Caco-2 (cell line): Measurements from ENCODE around the gene MYO16. TPM values are rescaled to one million over a fixed set of nuclear protein-coding genes. Genes with fewer than 3 reads are reported as not detected.

Experiments
- BruUV-seq: library from RNA; stranded (reverse); fragments of 400-500 nt; replicated peaks from 2 replicates; lab custom pipeline; 2021; lab: Mats Ljungman, UMichigan
- CTCF ChIA-PET: fragments of 300-600 bp; sonication (Branson Sonifier 250); formaldehyde crosslinking; loops from one replicate; lab custom pipeline; 2022; ENCODE audit warnings: antibody characterized with exemption; lab: Charles Lee
- POLR2A ChIA-PET: fragments of 300-600 bp; sonication (Branson Sonifier 250); formaldehyde crosslinking; loops from one replicate; lab custom pipeline; 2022; ENCODE audit warnings: antibody characterized with exemption; lab: Charles Lee
- DNase-seq, 2 experiments: peaks; one replicate each; pipeline versions ENCODE4 v3.0.0 to v3.0.0-alpha.2; 2020 to 2022
- H3K27me3 ChIP-seq: replicated peaks from 2 replicates; pipeline ENCODE4 v1.6.0; 2011; ENCODE audit warnings: low read length; ENCODE audit not compliant: control insufficient read depth, insufficient read depth
- H3K36me3 ChIP-seq: 2 replicates; pipeline ENCODE4 v1.5.1; 2011; ENCODE audit warnings: low read length; ENCODE audit not compliant: control insufficient read depth, insufficient read depth
- H3K4me1 ChIP-seq: fragments of 250-450 bp; sonication (Bioruptor Pico); 2 replicates; pipeline ENCODE4 v1.5.1; 2020; ENCODE audit warnings: mild to moderate bottlenecking
- H3K4me3 ChIP-seq: 2 replicates; pipeline ENCODE4 v1.5.1; 2011; ENCODE audit warnings: low read depth, mild to moderate bottlenecking, control low read depth, low read length
- H3K9me3 ChIP-seq: fragments of 250-450 bp; sonication (Bioruptor Pico); 2 replicates; pipeline ENCODE4 v1.5.1; 2020; ENCODE audit warnings: mild to moderate bottlenecking, moderate library complexity
- H3K27ac Mint-ChIP-seq: one replicate; pipeline ENCODE4 v1.8.0; 2022; ENCODE audit warnings: mixed read lengths; ENCODE audit not compliant: unreplicated experiment
- H3K27me3 Mint-ChIP-seq: one replicate; pipeline ENCODE4 v1.8.0; 2022; ENCODE audit warnings: mixed read lengths; ENCODE audit not compliant: insufficient read depth, unreplicated experiment
- H3K36me3 Mint-ChIP-seq: one replicate; pipeline ENCODE4 v1.8.0; 2022; ENCODE audit warnings: mild to moderate bottlenecking, mixed read lengths; ENCODE audit not compliant: insufficient read depth, unreplicated experiment
- H3K4me1 Mint-ChIP-seq: one replicate; pipeline ENCODE4 v1.8.0; 2022; ENCODE audit warnings: low read depth, mixed read lengths; ENCODE audit not compliant: unreplicated experiment
- H3K4me3 Mint-ChIP-seq: one replicate; pipeline ENCODE4 v1.8.0; 2022; ENCODE audit warnings: mild to moderate bottlenecking, moderate library complexity, mixed read lengths; ENCODE audit not compliant: unreplicated experiment
- H3K9me3 Mint-ChIP-seq: one replicate; pipeline ENCODE4 v1.8.0; 2022; ENCODE audit warnings: mixed read lengths; ENCODE audit not compliant: unreplicated experiment
- CTCF ChIP-seq, 2 experiments: fragments of 200-600 bp in 1 of 2; IDR thresholded peaks; 1 replicate in 1 of 2; 2 replicates in 1 of 2; pipeline versions ENCODE4 v1.5.1 to v1.8.0; 2011 to 2022; ENCODE audit warnings: antibody characterized with exemption in 1 of 2, control low read depth in 1 of 2, inconsistent platforms in 1 of 2, low read depth in 1 of 2, low read length in 1 of 2, mild to moderate bottlenecking in 1 of 2, moderate library complexity in 1 of 2; ENCODE audit not compliant: insufficient read depth in 1 of 2, severe bottlenecking in 1 of 2, unreplicated experiment in 1 of 2
- intact Hi-C: fragments of 100-400 bp; cut with micrococcal nuclease; formaldehyde crosslinking; loops from one replicate; pipeline ENCODE4 v1.10.0; 2022; ENCODE audit not compliant: unreplicated experiment
- total RNA-seq: library from RNA; stranded (reverse); gene quantifications from 2 replicates; pipeline ENCODE4 v1.2.3, GENCODE V29; 2022

Gene MYO16
- total RNA-seq, 1 experiment from 2014 or later: not detected

- no TSS peak for BruUV-seq
- peaks cover 10% of the 10 kb centered on the region for H3K9me3 Mint-ChIP-seq
- Histone ChIP-seq H3K36me3 (no peaks in the 10 kb centered on the region), H3K27me3 (no peaks in the 10 kb centered on the region), H3K9me3 (no peaks in the 10 kb centered on the region), H3K4me3 (no peak overlapping the region), H3K4me1 (no peaks in the 10 kb centered on the region)
- H3K36me3 Mint-ChIP-seq: no peaks in the 10 kb centered on the region
- no peak for DNase-seq
- H3K4me3 Mint-ChIP-seq: no peak overlapping the region
- ChIA-PET POLR2A (no interaction called here), CTCF (interaction anchor here (0.6 kb wide), 1 partner anchor 23 kb away, joined by 3 read pairs; no protein-coding TSS in a partner anchor)
- H3K4me1 Mint-ChIP-seq: no peaks in the 10 kb centered on the region
- no peak for TF ChIP-seq CTCF (IDR thresholded peaks at IDR 0.05; ENCODE audit: insufficient read depth in 1 of 2, low read depth in 1 of 2, low read length in 1 of 2, severe bottlenecking in 1 of 2, unreplicated experiment in 1 of 2)
- H3K27me3 Mint-ChIP-seq: peaks cover 9% of the 10 kb centered on the region
- H3K27ac Mint-ChIP-seq: no peak overlapping the region
- intact Hi-C loops: no loop called here
Measured at GRCh38 chr13:108938155-108938554, 308.7 kb downstream of the MYO16 start.

GRCh38 chr13:108940121-108940520, 310.7 kb downstream of the MYO16 start:
- Mint-ChIP-seq H3K9me3 (peaks cover 10% of the 10 kb centered on the region), H3K36me3 (no peaks in the 10 kb centered on the region), H3K4me1 (no peaks in the 10 kb centered on the region), H3K27ac (no peak overlapping the region), H3K27me3 (peaks cover 9% of the 10 kb centered on the region), H3K4me3 (no peak overlapping the region)
- intact Hi-C loops: no loop called here
- no peak for TF ChIP-seq CTCF (IDR thresholded peaks at IDR 0.05; ENCODE audit: insufficient read depth in 1 of 2, low read depth in 1 of 2, low read length in 1 of 2, severe bottlenecking in 1 of 2, unreplicated experiment in 1 of 2)
- no peaks in the 10 kb centered on the region for H3K36me3 ChIP-seq
- H3K27me3 ChIP-seq: no peaks in the 10 kb centered on the region
- no peak overlapping the region for H3K4me3 ChIP-seq
- H3K4me1 ChIP-seq: peaks cover 5% of the 10 kb centered on the region; the same call in 1 of the 2 replicates
- no peaks in the 10 kb centered on the region for H3K9me3 ChIP-seq
- DNase-seq: no peak
- ChIA-PET POLR2A (no interaction called here), CTCF (no interaction called here)
- no TSS peak for BruUV-seq

- H3K4me1 ChIP-seq: peaks cover 16% of the 10 kb centered on the region
- H3K9me3 Mint-ChIP-seq: no peaks in the 10 kb centered on the region
- H3K9me3 ChIP-seq: no peaks in the 10 kb centered on the region
- intact Hi-C loops: no loop called here
- H3K4me3 Mint-ChIP-seq: no peak overlapping the region
- H3K4me1 Mint-ChIP-seq: peaks cover 20% of the 10 kb centered on the region
- no peak overlapping the region for H3K27ac Mint-ChIP-seq
- H3K27me3 Mint-ChIP-seq: no peaks in the 10 kb centered on the region
- BruUV-seq: no TSS peak
- no peaks in the 10 kb centered on the region for H3K36me3 Mint-ChIP-seq
- no peaks in the 10 kb centered on the region for H3K27me3 ChIP-seq
- no peaks in the 10 kb centered on the region for H3K36me3 ChIP-seq
- CTCF ChIA-PET: no interaction called here
- no peak overlapping the region for H3K4me3 ChIP-seq
- DNase-seq: no peak
- POLR2A ChIA-PET: no interaction called here
- no peak for TF ChIP-seq CTCF (IDR thresholded peaks at IDR 0.05; ENCODE audit: insufficient read depth in 1 of 2, low read depth in 1 of 2, low read length in 1 of 2, severe bottlenecking in 1 of 2, unreplicated experiment in 1 of 2)
Measured at GRCh38 chr13:108943842-108944241, 314.4 kb downstream of the MYO16 start.
